Measurements from ENCODE around the gene TAF13.
"Not testable (repeated sequence)": the region's sequence is repeated elsewhere in the genome, so short reads cannot be mapped to it uniquely, and the experiment has no call there.

The TAF13 gene

DNA sequence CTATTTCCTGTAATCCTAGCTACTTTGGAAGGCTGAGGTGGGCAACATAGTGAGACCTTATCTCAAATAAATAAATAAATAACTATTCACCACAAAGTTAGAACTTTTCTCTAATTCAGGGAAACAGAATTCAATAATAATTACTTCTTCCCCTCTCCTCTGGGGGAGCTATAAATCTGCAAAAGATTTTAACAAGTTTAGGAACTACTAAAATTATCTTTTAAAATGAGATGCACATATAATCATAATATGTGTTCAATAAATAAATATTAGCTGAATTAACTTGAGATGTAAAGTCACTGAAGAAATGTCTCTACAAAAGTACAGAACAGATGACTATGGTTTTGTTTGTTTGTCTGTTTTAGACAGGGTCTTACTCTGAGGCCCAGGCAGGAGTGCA, 48.0 kb downstream of the TAF13 start:
- H3K4me3 ChIP-seq (ENCODE audit: low read depth, low read length) = no peak overlapping the region
- TF ChIP-seq MYC (IDR thresholded peaks at IDR 0.05; ENCODE audit: low read depth, low read length) = no peak
- TF ChIP-seq, protein P1, sequence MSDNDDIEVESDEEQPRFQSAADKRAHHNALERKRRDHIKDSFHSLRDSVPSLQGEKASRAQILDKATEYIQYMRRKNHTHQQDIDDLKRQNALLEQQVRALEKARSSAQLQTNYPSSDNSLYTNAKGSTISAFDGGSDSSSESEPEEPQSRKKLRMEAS (IDR thresholded peaks at IDR 0.05; ENCODE audit: low read depth, low read length) = no peak
- TF ChIP-seq POLR2A (IDR thresholded peaks at IDR 0.05; ENCODE audit: extremely low read depth, insufficient read length) = no peak
- TF ChIP-seq, protein P2, sequence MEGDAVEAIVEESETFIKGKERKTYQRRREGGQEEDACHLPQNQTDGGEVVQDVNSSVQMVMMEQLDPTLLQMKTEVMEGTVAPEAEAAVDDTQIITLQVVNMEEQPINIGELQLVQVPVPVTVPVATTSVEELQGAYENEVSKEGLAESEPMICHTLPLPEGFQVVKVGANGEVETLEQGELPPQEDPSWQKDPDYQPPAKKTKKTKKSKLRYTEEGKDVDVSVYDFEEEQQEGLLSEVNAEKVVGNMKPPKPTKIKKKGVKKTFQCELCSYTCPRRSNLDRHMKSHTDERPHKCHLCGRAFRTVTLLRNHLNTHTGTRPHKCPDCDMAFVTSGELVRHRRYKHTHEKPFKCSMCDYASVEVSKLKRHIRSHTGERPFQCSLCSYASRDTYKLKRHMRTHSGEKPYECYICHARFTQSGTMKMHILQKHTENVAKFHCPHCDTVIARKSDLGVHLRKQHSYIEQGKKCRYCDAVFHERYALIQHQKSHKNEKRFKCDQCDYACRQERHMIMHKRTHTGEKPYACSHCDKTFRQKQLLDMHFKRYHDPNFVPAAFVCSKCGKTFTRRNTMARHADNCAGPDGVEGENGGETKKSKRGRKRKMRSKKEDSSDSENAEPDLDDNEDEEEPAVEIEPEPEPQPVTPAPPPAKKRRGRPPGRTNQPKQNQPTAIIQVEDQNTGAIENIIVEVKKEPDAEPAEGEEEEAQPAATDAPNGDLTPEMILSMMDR (IDR thresholded peaks at IDR 0.05; ENCODE audit: low read depth, low read length) = no peak
- no peak for DNase-seq (ENCODE audit: low read depth)

- H3K4me3 ChIP-seq (ENCODE audit: low read depth, low read length) = no peak overlapping the region
Observed at GRCh38 chr1:109025694-109026093, 50.1 kb downstream of the TAF13 start.

GRCh38 chr1:109024646-109025045, 51.2 kb downstream of the TAF13 start:
- no peak overlapping the region for H3K4me3 ChIP-seq (ENCODE audit: low read depth, low read length)
- no peak for DNase-seq (ENCODE audit: low read depth)
- TF ChIP-seq, protein P1 (IDR thresholded peaks at IDR 0.05; ENCODE audit: low read depth, low read length) = no peak
- TF ChIP-seq POLR2A (IDR thresholded peaks at IDR 0.05; ENCODE audit: extremely low read depth, insufficient read length) = no peak
- no peak for TF ChIP-seq MYC (IDR thresholded peaks at IDR 0.05; ENCODE audit: low read depth, low read length)
- TF ChIP-seq, protein P2 (IDR thresholded peaks at IDR 0.05; ENCODE audit: low read depth, low read length) = no peak

More at GRCh38 chr1:109025694-109026093, 50.1 kb downstream of the TAF13 start:
- DNase-seq (ENCODE audit: low read depth) = no peak
- no peak for TF ChIP-seq POLR2A (IDR thresholded peaks at IDR 0.05; ENCODE audit: extremely low read depth, insufficient read length)
- TF ChIP-seq MYC (IDR thresholded peaks at IDR 0.05; ENCODE audit: low read depth, low read length) = no peak
- TF ChIP-seq, protein P1 (IDR thresholded peaks at IDR 0.05; ENCODE audit: low read depth, low read length) = no peak
- TF ChIP-seq, protein P2 (IDR thresholded peaks at IDR 0.05; ENCODE audit: low read depth, low read length) = no peak

- no peak overlapping the region for H3K4me3 ChIP-seq (ENCODE audit: low read depth, low read length)
- DNase-seq (ENCODE audit: low read depth) = no peak
- no peak for TF ChIP-seq MYC (IDR thresholded peaks at IDR 0.05; ENCODE audit: low read depth, low read length)
- TF ChIP-seq, protein P1 (IDR thresholded peaks at IDR 0.05; ENCODE audit: low read depth, low read length) = no peak
- no peak for TF ChIP-seq POLR2A (IDR thresholded peaks at IDR 0.05; ENCODE audit: extremely low read depth, insufficient read length)
Observed at GRCh38 chr1:109020693-109021257, 55.0 kb downstream of the TAF13 start.

GRCh38 chr1:109017719-109018118, 58.1 kb downstream of the TAF13 start:
- not testable (repeated sequence) for DNase-seq (ENCODE audit: low read depth); H3K4me3 ChIP-seq (ENCODE audit: low read depth, low read length)

GRCh38 chr1:109017134-109017533, 58.7 kb downstream of the TAF13 start:
- no peak overlapping the region for H3K4me3 ChIP-seq (ENCODE audit: low read depth, low read length)
- TF ChIP-seq MYC (IDR thresholded peaks at IDR 0.05; ENCODE audit: low read depth, low read length) (no peak), POLR2A (IDR thresholded peaks at IDR 0.05; ENCODE audit: extremely low read depth, insufficient read length) (no peak)
- TF ChIP-seq, protein P2 (IDR thresholded peaks at IDR 0.05; ENCODE audit: low read depth, low read length) = no peak
- TF ChIP-seq, protein P1 (IDR thresholded peaks at IDR 0.05; ENCODE audit: low read depth, low read length) = no peak
- no peak for DNase-seq (ENCODE audit: low read depth)

Data from NB4 (cell line).